Endothelial cell of umbilical vein (primary cell): ENCODE data around the gene NOP9.

ENCODE experiments used
- EZH2 ChIP-seq: IDR thresholded peaks from 2 replicates; pipeline ENCODE4 v1.6.1; 2012; ENCODE audit warnings: borderline replicate concordance, low read depth, mild to moderate bottlenecking, moderate library complexity, low read length, inconsistent platforms; ENCODE audit not compliant: severe bottlenecking
- JUN ChIP-seq: IDR thresholded peaks from 2 replicates; pipeline ENCODE4 v1.6.1; 2011; ENCODE audit warnings: borderline replicate concordance, low read depth; ENCODE audit not compliant: insufficient read length, insufficient read depth
- POLR2A ChIP-seq: IDR thresholded peaks from 2 replicates; pipeline ENCODE4 v1.6.1; 2012; ENCODE audit warnings: low read depth, mild to moderate bottlenecking, control low read depth, low read length
- POLR2AphosphoS5 ChIP-seq: IDR thresholded peaks from 2 replicates; pipeline ENCODE4 v1.6.1; 2012; ENCODE audit warnings: low read depth, mild to moderate bottlenecking, control low read depth, low read length, moderate library complexity; ENCODE audit not compliant: insufficient read depth
- TF ChIP-seq, protein P1 (sequence below), 2 donors: IDR thresholded peaks; 1 replicate in 1 of 2; 2 replicates in 1 of 2; pipeline ENCODE4 v1.5.1; 2011; ENCODE audit warnings: low read length in 2 of 2, mild to moderate bottlenecking in 2 of 2, moderate library complexity in 2 of 2, control low read depth in 1 of 2, inconsistent platforms in 1 of 2, low read depth in 1 of 2; ENCODE audit not compliant: insufficient read depth in 1 of 2; ENCODE audit errors: extremely low read depth in 1 of 2
- TF ChIP-seq, protein P2 (sequence below): IDR thresholded peaks from 2 replicates; pipeline ENCODE4 v1.6.1; 2011; ENCODE audit not compliant: insufficient read depth, insufficient read length

DNA sequence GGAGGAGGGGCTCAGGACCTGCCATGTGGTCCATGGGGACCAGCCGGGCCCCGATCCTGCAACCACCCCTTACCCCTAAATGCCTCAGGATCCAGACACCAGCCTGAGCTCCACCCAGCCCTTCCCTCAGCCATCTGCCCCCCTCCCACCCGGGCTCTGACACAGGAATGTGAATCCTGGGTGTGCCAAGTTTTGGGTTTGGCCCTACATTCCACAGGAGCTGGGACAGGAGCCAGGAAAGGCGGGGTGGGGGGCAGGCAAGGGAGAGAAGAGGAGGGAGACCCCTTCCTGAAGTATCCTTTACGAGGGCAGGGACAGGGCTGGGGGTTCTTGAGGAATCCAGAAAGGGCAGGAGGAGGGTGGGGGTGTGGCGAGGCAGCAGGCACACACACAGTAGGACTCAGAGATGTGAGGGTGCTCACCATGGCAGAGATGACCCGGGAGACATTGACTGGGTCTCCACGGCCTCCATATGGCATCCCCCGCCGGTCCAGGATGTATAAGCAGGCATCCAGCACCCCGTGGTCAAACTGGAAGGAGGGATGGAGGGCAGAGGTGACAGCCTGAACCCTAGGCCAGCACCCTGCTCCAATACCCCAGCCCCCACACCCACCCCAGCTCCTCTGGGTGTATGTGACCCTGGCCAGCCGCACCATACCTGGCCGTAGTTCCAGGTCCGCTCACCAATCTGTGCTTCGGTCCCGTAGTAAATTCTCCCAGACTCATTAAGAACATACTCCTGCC, 40.2 kb upstream of the NOP9 start:
- TF ChIP-seq EZH2 (no peak), JUN (no peak), POLR2A (no peak), POLR2AphosphoS5 (no peak)
- TF ChIP-seq, protein P1, sequence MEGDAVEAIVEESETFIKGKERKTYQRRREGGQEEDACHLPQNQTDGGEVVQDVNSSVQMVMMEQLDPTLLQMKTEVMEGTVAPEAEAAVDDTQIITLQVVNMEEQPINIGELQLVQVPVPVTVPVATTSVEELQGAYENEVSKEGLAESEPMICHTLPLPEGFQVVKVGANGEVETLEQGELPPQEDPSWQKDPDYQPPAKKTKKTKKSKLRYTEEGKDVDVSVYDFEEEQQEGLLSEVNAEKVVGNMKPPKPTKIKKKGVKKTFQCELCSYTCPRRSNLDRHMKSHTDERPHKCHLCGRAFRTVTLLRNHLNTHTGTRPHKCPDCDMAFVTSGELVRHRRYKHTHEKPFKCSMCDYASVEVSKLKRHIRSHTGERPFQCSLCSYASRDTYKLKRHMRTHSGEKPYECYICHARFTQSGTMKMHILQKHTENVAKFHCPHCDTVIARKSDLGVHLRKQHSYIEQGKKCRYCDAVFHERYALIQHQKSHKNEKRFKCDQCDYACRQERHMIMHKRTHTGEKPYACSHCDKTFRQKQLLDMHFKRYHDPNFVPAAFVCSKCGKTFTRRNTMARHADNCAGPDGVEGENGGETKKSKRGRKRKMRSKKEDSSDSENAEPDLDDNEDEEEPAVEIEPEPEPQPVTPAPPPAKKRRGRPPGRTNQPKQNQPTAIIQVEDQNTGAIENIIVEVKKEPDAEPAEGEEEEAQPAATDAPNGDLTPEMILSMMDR (IDR thresholded peaks at IDR 0.05; ENCODE audit: extremely low read depth in 1 of 2, insufficient read depth in 1 of 2, low read depth in 1 of 2, low read length in 2 of 2): no peak
- TF ChIP-seq, protein P2, sequence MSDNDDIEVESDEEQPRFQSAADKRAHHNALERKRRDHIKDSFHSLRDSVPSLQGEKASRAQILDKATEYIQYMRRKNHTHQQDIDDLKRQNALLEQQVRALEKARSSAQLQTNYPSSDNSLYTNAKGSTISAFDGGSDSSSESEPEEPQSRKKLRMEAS: no peak
